WERI-Rb-1 (cell line): ENCODE measurements around the gene ENO2.
"Not testable (repeated sequence)": the region's sequence is repeated elsewhere in the genome, so short reads cannot be mapped to it uniquely, and the experiment has no call there.

Experiments
- DNase-seq: peaks from one replicate; pipeline ENCODE4 v3.0.0-alpha.2; 2020
- H3K27ac ChIP-seq: fragments of 250-450 bp; sonication (Bioruptor Pico); 2 replicates; pipeline ENCODE4 v1.5.1; 2020; ENCODE audit warnings: mild to moderate bottlenecking, moderate library complexity
- H3K27me3 ChIP-seq: fragments of 250-450 bp; sonication (Bioruptor Pico); 2 replicates; pipeline ENCODE4 v1.5.1; 2021; ENCODE audit warnings: mild to moderate bottlenecking, low read depth, moderate library complexity; ENCODE audit not compliant: insufficient read depth, severe bottlenecking
- H3K36me3 ChIP-seq: fragments of 250-450 bp; sonication (Bioruptor Pico); 2 replicates; pipeline ENCODE4 v1.5.1; 2020; ENCODE audit warnings: mild to moderate bottlenecking, moderate library complexity
- H3K4me3 ChIP-seq: 2 replicates; pipeline ENCODE4 v1.5.1; 2011; ENCODE audit warnings: low read depth, mild to moderate bottlenecking, control low read depth, low read length
- H3K9me3 ChIP-seq: fragments of 250-450 bp; sonication (Bioruptor Pico); 2 replicates; pipeline ENCODE4 v1.5.1; 2021; ENCODE audit warnings: mild to moderate bottlenecking, moderate library complexity; ENCODE audit not compliant: severe bottlenecking
- TF ChIP-seq, protein P1 (sequence below): IDR thresholded peaks from 2 replicates; pipeline ENCODE4 v1.5.1; 2011; ENCODE audit warnings: low read depth, mild to moderate bottlenecking, control low read depth, inconsistent platforms, low read length

The ENO2 gene

GRCh38 chr12:6887460-6887859, 26.9 kb upstream of the ENO2 start:
- peaks cover 13% of the 10 kb centered on the region for H3K36me3 ChIP-seq
- H3K27ac ChIP-seq, result peak overlapping the region; percentile 68
- no peaks in the 10 kb centered on the region for H3K27me3 ChIP-seq
- H3K4me3 ChIP-seq, result no peak overlapping the region
- no peaks in the 10 kb centered on the region for H3K9me3 ChIP-seq
- no peak for DNase-seq
- TF ChIP-seq, protein P1, sequence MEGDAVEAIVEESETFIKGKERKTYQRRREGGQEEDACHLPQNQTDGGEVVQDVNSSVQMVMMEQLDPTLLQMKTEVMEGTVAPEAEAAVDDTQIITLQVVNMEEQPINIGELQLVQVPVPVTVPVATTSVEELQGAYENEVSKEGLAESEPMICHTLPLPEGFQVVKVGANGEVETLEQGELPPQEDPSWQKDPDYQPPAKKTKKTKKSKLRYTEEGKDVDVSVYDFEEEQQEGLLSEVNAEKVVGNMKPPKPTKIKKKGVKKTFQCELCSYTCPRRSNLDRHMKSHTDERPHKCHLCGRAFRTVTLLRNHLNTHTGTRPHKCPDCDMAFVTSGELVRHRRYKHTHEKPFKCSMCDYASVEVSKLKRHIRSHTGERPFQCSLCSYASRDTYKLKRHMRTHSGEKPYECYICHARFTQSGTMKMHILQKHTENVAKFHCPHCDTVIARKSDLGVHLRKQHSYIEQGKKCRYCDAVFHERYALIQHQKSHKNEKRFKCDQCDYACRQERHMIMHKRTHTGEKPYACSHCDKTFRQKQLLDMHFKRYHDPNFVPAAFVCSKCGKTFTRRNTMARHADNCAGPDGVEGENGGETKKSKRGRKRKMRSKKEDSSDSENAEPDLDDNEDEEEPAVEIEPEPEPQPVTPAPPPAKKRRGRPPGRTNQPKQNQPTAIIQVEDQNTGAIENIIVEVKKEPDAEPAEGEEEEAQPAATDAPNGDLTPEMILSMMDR, result no peak

GRCh38 chr12:6888360-6888759, 26.0 kb upstream of the ENO2 start:
- no peak for DNase-seq
- peaks cover 13% of the 10 kb centered on the region for H3K36me3 ChIP-seq
- TF ChIP-seq, protein P1, result no peak
- no peaks in the 10 kb centered on the region for H3K27me3 ChIP-seq
- H3K4me3 ChIP-seq, result no peak overlapping the region
- H3K27ac ChIP-seq, result no peak overlapping the region
- no peaks in the 10 kb centered on the region for H3K9me3 ChIP-seq

DNA sequence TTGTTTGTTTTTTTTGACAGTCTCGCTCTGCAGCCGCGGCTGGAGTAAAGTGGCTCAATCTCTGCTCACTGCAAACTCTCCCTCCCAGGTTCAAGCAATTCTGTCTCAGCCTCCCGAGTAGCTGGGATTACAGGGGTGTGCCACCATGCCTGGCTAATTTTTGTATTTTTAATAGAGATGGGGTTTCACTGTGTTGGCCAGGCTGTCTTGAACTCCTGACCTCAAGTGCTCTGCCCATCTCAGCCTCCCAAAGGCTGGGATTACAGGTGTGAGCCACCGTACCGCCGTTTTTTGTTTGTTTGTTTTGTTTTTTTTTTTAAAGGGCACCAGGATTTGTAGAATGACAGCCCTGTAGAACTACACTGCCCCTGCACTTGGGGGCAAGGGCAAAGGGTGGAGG, 25.6 kb upstream of the ENO2 start:
- not testable (repeated sequence) for H3K9me3 ChIP-seq, H3K27ac ChIP-seq, DNase-seq, H3K4me3 ChIP-seq, H3K27me3 ChIP-seq
- peaks cover 13% of the 10 kb centered on the region for H3K36me3 ChIP-seq

GRCh38 chr12:6889775-6890573, 24.4 kb upstream of the ENO2 start:
- not testable (repeated sequence) for H3K9me3 ChIP-seq, H3K36me3 ChIP-seq, H3K27me3 ChIP-seq, H3K4me3 ChIP-seq, DNase-seq
- peak overlapping the region; percentile 81 for H3K27ac ChIP-seq

GRCh38 chr12:6890789-6891645, 23.4 kb upstream of the ENO2 start:
- no peaks in the 10 kb centered on the region for H3K9me3 ChIP-seq
- TF ChIP-seq, protein P1, result peak; percentile 64
- H3K36me3 ChIP-seq, result no peaks in the 10 kb centered on the region; the same call in 1 of the 2 replicates
- peak overlapping the region; percentile 3; the same call in 1 of the 2 replicates for H3K4me3 ChIP-seq
- peak; percentile 90 for DNase-seq
- no peaks in the 10 kb centered on the region for H3K27me3 ChIP-seq
- peak overlapping the region; percentile 81 for H3K27ac ChIP-seq

DNA sequence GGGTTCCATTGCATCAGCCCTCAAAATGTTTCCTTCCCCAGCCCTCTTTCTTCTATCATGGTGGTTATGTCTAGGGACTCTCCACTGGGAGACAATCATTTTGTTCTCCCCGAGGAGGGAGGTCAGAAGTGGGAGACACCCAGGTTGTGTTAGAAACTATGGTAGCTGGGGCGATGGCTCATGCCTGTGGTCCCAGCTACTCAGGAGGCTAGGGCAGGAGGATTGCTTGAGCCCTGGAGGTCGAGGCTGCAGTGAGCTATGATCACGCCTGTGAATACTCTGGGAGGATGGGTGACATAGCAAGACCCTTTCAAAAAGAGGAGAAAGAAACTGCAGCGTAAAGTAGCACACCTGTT, 22.8 kb upstream of the ENO2 start:
- DNase-seq, result no peak
- Histone ChIP-seq H3K27ac (peak overlapping the region; percentile 63), H3K4me3 (no peak overlapping the region), H3K9me3 (no peaks in the 10 kb centered on the region), H3K27me3 (no peaks in the 10 kb centered on the region), H3K36me3 (no peaks in the 10 kb centered on the region; the same call in 1 of the 2 replicates)
- TF ChIP-seq, protein P1, result no peak

DNA sequence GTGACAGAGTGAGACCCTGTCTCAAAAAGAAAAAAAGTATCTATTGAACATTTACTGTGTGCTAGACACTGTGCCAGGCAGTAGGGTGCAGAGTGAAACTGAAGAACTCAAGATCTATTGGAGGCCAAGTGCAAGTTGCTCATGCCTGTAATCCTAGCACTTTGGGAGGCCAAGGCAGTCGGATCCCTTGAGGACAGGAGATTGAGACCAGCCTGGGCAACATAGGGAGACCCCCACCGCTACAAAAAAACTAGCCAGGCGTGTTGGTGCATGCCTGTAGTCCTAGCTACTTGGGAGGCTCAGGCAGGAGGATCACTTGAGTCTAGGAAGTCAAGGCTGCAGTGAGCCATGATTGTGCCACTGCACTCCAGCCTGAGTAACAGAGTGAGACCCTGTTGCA, 21.7 kb upstream of the ENO2 start:
- not testable (repeated sequence) for H3K27ac ChIP-seq, DNase-seq, H3K36me3 ChIP-seq, H3K27me3 ChIP-seq, H3K9me3 ChIP-seq, H3K4me3 ChIP-seq
